Measurements from ENCODE around the gene KDM2B.

DNA sequence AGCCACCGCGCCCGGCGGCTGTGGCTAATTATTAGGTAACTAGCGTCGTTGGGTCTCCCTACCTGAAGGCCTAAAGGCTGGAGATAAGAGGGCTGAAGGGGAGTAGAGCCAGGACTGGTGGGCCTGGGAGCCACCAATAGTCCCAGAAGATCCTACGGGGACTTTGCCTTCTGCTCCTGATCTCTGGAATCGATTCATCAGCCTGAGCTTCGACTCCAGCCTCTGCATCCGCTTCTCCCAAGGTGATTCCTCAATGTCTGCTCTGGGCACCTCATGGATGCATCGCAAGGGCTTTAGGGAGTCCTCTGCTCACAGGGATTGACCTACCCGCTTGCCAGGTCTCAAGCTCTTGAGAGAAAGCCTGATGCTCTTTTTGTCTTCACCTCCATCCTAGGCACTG, 14.7 kb upstream of the KDM2B start:
- TF ChIP-seq, protein P1, sequence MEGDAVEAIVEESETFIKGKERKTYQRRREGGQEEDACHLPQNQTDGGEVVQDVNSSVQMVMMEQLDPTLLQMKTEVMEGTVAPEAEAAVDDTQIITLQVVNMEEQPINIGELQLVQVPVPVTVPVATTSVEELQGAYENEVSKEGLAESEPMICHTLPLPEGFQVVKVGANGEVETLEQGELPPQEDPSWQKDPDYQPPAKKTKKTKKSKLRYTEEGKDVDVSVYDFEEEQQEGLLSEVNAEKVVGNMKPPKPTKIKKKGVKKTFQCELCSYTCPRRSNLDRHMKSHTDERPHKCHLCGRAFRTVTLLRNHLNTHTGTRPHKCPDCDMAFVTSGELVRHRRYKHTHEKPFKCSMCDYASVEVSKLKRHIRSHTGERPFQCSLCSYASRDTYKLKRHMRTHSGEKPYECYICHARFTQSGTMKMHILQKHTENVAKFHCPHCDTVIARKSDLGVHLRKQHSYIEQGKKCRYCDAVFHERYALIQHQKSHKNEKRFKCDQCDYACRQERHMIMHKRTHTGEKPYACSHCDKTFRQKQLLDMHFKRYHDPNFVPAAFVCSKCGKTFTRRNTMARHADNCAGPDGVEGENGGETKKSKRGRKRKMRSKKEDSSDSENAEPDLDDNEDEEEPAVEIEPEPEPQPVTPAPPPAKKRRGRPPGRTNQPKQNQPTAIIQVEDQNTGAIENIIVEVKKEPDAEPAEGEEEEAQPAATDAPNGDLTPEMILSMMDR (IDR thresholded peaks at IDR 0.05), result no peak
- no peak for TF ChIP-seq ZFX (IDR thresholded peaks at IDR 0.05; ENCODE audit: borderline replicate concordance)

Measured in 22Rv1 (cell line).